Vagina (tissue), 2 donors: ENCODE results near the gene TMEM259. TPM values are rescaled to one million over a fixed set of nuclear protein-coding genes. Genes with fewer than 3 reads are reported as not detected.

ENCODE experiments used
- DNase-seq, 2 donors: peaks; one replicate each; pipeline ENCODE4 v3.0.0-alpha.2; 2017; ENCODE audit errors: extremely low spot score in 2 of 2
- H3K27ac ChIP-seq: fragments of 200-600 bp; sonication (generic); one replicate; pipeline ENCODE4 v1.5.1; 2019
- H3K27me3 ChIP-seq: fragments of 200-600 bp; sonication (generic); one replicate; pipeline ENCODE4 v1.5.1; 2019
- H3K36me3 ChIP-seq, 2 donors: fragments of 200-600 bp; sonication (generic); one replicate each; pipeline ENCODE4 v1.5.1; 2017 to 2019
- H3K4me1 ChIP-seq: fragments of 200-600 bp; sonication (generic); one replicate; pipeline ENCODE4 v1.5.1; 2019
- H3K4me3 ChIP-seq, 2 donors: fragments of 200-600 bp; sonication (generic); 1 replicate in 1 of 2; 2 replicates in 1 of 2; pipeline ENCODE4 v1.5.1; 2016 to 2019
- H3K9me3 ChIP-seq: fragments of 200-600 bp; sonication (generic); one replicate; pipeline ENCODE4 v1.5.1; 2019
- POLR2A ChIP-seq, 2 donors: fragments of 450-650 bp; IDR thresholded peaks; one replicate each; pipeline ENCODE4 v1.6.1; 2017; ENCODE audit warnings: antibody characterized with exemption in 2 of 2, mild to moderate bottlenecking in 2 of 2, moderate library complexity in 2 of 2
- POLR2AphosphoS5 ChIP-seq, 2 donors: sonication (generic); formaldehyde crosslinking; IDR thresholded peaks; one replicate each; pipeline ENCODE4 v1.9.0; 2017; ENCODE audit warnings: antibody characterized with exemption in 2 of 2, mild to moderate bottlenecking in 2 of 2, low read depth in 1 of 2; ENCODE audit not compliant: insufficient read depth in 1 of 2
- intact Hi-C: fragments of 100-400 bp; cut with DNase I; formaldehyde crosslinking; loops from one replicate; pipeline ENCODE4 v1.15.1; 2023
- total RNA-seq: library from RNA; depleted of rRNA; stranded (reverse); fragments of >200 nt; gene quantifications from one replicate; pipeline ENCODE4 v1.2.3, GENCODE V29; 2016
- TF ChIP-seq, protein P1 (sequence below), 3 experiments: fragments of 450-650 bp in 2 of 3; fragments of 200-600 bp in 1 of 3; sonication (generic) in 1 of 3; IDR thresholded peaks; one replicate each; pipeline ENCODE4 v1.5.1; 2017 to 2019; ENCODE audit warnings: antibody characterized with exemption in 3 of 3, mild to moderate bottlenecking in 2 of 3, moderate library complexity in 2 of 3

Gene TMEM259
- total RNA-seq, 1 donor from 2014 or later, result 130 TPM

DNA sequence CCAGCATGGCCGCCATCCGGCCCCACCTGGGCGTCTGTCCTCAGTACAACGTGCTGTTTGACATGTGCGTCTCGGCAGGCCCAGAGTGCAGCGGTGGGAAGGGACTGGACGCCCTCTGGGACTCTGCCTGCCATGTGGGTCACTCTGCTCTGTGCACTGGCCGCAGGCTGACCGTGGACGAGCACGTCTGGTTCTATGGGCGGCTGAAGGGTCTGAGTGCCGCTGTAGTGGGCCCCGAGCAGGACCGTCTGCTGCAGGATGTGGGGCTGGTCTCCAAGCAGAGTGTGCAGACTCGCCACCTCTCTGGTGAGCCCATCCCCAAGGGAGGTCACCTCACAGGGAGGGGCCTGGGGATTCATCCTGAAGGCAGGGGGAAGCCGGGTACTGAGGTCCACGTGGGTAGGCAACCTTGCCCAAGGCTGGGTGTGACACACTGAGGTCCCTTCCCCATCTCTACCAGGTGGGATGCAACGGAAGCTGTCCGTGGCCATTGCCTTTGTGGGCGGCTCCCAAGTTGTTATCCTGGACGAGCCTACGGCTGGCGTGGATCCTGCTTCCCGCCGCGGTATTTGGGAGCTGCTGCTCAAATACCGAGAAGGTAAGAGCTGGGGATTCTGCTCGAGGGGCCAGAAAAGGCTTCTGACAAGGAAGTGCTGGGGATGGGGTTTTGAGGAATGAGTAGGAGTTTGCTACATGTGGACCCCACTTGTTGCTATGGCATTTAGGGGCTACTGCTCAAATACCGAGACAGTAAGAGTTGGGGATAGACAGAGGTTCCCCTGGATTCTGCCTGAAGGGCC, 30.3 kb upstream of the TMEM259 start:
- Histone ChIP-seq H3K36me3 (no peaks in the 10 kb centered on the region), H3K27me3 (no peaks in the 10 kb centered on the region), H3K27ac (no peak overlapping the region), H3K4me1 (no peaks in the 10 kb centered on the region), H3K9me3 (no peaks in the 10 kb centered on the region), H3K4me3 (no peak overlapping the region)
- intact Hi-C loops, result no loop called here
- TF ChIP-seq POLR2A (IDR thresholded peaks at IDR 0.05), result no peak
- TF ChIP-seq, protein P1, sequence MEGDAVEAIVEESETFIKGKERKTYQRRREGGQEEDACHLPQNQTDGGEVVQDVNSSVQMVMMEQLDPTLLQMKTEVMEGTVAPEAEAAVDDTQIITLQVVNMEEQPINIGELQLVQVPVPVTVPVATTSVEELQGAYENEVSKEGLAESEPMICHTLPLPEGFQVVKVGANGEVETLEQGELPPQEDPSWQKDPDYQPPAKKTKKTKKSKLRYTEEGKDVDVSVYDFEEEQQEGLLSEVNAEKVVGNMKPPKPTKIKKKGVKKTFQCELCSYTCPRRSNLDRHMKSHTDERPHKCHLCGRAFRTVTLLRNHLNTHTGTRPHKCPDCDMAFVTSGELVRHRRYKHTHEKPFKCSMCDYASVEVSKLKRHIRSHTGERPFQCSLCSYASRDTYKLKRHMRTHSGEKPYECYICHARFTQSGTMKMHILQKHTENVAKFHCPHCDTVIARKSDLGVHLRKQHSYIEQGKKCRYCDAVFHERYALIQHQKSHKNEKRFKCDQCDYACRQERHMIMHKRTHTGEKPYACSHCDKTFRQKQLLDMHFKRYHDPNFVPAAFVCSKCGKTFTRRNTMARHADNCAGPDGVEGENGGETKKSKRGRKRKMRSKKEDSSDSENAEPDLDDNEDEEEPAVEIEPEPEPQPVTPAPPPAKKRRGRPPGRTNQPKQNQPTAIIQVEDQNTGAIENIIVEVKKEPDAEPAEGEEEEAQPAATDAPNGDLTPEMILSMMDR (IDR thresholded peaks at IDR 0.05), result no peak
- no peak for TF ChIP-seq POLR2AphosphoS5 (IDR thresholded peaks at IDR 0.05; ENCODE audit: insufficient read depth in 1 of 2, low read depth in 1 of 2)
- no peak for DNase-seq

GRCh38 chr19:1049800-1050199, 28.9 kb upstream of the TMEM259 start:
- TF ChIP-seq POLR2A (IDR thresholded peaks at IDR 0.05) (no peak), POLR2AphosphoS5 (IDR thresholded peaks at IDR 0.05; ENCODE audit: insufficient read depth in 1 of 2, low read depth in 1 of 2) (no peak)
- TF ChIP-seq, protein P1 (IDR thresholded peaks at IDR 0.05), result no peak
- H3K27ac ChIP-seq, result no peak overlapping the region
- intact Hi-C loops, result no loop called here

DNA sequence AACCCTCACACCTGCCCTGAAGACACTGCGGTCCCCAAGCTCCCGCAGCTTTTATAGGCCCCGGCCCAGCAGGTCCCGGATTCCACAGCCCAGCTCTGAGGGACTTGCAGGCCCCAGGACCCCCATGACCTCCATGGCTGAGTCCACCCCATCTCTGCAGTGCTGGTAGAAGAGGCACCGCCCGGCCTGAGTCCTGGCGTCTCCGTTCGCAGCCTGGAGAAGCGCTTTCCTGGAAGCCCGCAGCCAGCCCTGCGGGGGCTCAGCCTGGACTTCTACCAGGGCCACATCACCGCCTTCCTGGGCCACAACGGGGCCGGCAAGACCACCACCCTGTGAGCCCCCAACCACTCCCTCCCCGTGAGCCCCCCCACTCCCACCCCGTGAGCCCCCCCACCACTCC, 28.2 kb upstream of the TMEM259 start:
- H3K4me1 ChIP-seq, result no peaks in the 10 kb centered on the region
- intact Hi-C loops, result no loop called here
- H3K9me3 ChIP-seq, result no peaks in the 10 kb centered on the region
- no peak for DNase-seq
- no peak overlapping the region for H3K4me3 ChIP-seq
- TF ChIP-seq POLR2A (IDR thresholded peaks at IDR 0.05) (no peak), POLR2AphosphoS5 (IDR thresholded peaks at IDR 0.05; ENCODE audit: insufficient read depth in 1 of 2, low read depth in 1 of 2) (no peak)
- TF ChIP-seq, protein P1 (IDR thresholded peaks at IDR 0.05), result no peak
- H3K27me3 ChIP-seq, result no peaks in the 10 kb centered on the region
- H3K27ac ChIP-seq, result no peak overlapping the region
- H3K36me3 ChIP-seq, result no peaks in the 10 kb centered on the region

More at GRCh38 chr19:1049800-1050199, 28.9 kb upstream of the TMEM259 start:
- H3K36me3 ChIP-seq, result no peaks in the 10 kb centered on the region
- no peaks in the 10 kb centered on the region for H3K27me3 ChIP-seq
- no peak for DNase-seq
- no peaks in the 10 kb centered on the region for H3K9me3 ChIP-seq
- no peaks in the 10 kb centered on the region for H3K4me1 ChIP-seq
- no peak overlapping the region for H3K4me3 ChIP-seq

- DNase-seq, result no peak
- H3K36me3 ChIP-seq, result no peaks in the 10 kb centered on the region
- TF ChIP-seq, protein P1 (IDR thresholded peaks at IDR 0.05), result no peak
- no peak for TF ChIP-seq POLR2A (IDR thresholded peaks at IDR 0.05)
- TF ChIP-seq POLR2AphosphoS5 (IDR thresholded peaks at IDR 0.05; ENCODE audit: insufficient read depth in 1 of 2, low read depth in 1 of 2), result no peak
- H3K9me3 ChIP-seq, result no peaks in the 10 kb centered on the region
- H3K4me3 ChIP-seq, result no peak overlapping the region
- no peaks in the 10 kb centered on the region for H3K4me1 ChIP-seq
- intact Hi-C loops, result no loop called here
- no peaks in the 10 kb centered on the region for H3K27me3 ChIP-seq
- no peak overlapping the region for H3K27ac ChIP-seq
These were observed 26.8 kb upstream of the TMEM259 start for GRCh38 chr19:1047696-1048147.
